ENCODE results near the gene HSDL1. TPM values are rescaled to one million over a fixed set of nuclear protein-coding genes. Genes with fewer than 3 reads are reported as not detected.

HSDL1 gene
- total and polyA plus RNA-seq, 4 experiments from 2014 or later, result 9.9 to 23.0 (median 15.7) TPM

DNA sequence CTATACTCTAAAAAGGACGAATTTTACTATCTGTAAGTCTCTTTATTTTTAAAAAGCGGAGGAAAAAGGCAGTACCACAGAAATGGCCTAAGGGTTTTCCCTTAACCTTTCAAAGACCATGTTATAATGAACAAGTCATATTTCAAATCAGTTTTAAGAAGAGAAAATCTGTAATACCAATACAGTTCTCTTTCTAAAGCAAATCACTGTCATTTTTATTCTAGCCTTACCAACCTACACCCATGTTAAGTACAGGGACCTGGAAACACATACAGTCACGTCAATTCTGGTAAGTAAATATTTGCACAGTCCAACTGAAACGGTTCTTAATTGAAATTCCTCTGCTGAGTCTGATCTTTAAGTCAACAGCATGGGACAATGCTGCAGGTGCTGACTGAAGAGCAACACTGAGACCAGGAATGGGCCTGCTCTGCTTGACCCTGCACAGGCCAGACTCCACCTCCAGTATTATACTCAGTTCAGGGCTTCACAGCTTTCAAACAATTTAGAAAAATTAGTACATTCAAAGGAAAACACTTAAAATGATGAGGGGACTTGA is 48.5 kb downstream of the HSDL1 start:
- H3K36me3 Mint-ChIP-seq, result peaks cover 47 to 73% of the 10 kb centered on the region in 2 donors

GRCh38 chr16:84095466-84095865 is 49.5 kb downstream of the HSDL1 start:
- intact Hi-C loops (cut with micrococcal nuclease), result no loop called here
- Mint-ChIP-seq H3K4me1 (peaks cover 0 to 14% (median 7%) of the 10 kb centered on the region in 4 donors), H3K4me3 (no peak overlapping the region), H3K36me3 (peaks cover 54 to 81% of the 10 kb centered on the region in 2 donors), H3K9me3 (no peaks in the 10 kb centered on the region), H3K27ac (peak overlapping the region in 1 of 7 donors; percentile 84), H3K27me3 (no peaks in the 10 kb centered on the region)
- no peaks in the 10 kb centered on the region for H3K27me3 ChIP-seq (ENCODE audit: insufficient read depth, low read length)
- H3K27ac ChIP-seq (ENCODE audit: low read depth, low read length), result no peak overlapping the region
- peaks cover 64% of the 10 kb centered on the region for H3K36me3 ChIP-seq (ENCODE audit: insufficient read depth, low read length)
- POLR2A ChIA-PET (ENCODE audit: partially characterized antibody), result no interaction called here
- CTCF ChIA-PET (ENCODE audit: partially characterized antibody), result interaction anchor here (2.1 kb wide), 1 partner anchor 11 kb away, joined by 6 read pairs; no protein-coding TSS in a partner anchor
- H3K4me1 ChIP-seq (ENCODE audit: insufficient read depth, low read length), result peaks cover 5% of the 10 kb centered on the region
- no peaks in the 10 kb centered on the region for H3K9me3 ChIP-seq (ENCODE audit: control insufficient read depth in 1 of 2, low read length in 2 of 2)
- no peak overlapping the region for H3K4me3 ChIP-seq (ENCODE audit: low read length in 2 of 2)
- no peak for DNase-seq

More for the DNA sequence above, 48.5 kb downstream of the HSDL1 start:
- no peak for DNase-seq
- intact Hi-C loops (cut with micrococcal nuclease), result no loop called here
- H3K4me1 ChIP-seq (ENCODE audit: insufficient read depth, low read length), result peaks cover 5% of the 10 kb centered on the region
- ChIA-PET CTCF (ENCODE audit: partially characterized antibody) (interaction anchor here (2.1 kb wide), 1 partner anchor 12 kb away, joined by 6 read pairs; no protein-coding TSS in a partner anchor), POLR2A (ENCODE audit: partially characterized antibody) (no interaction called here)
- peaks cover 65% of the 10 kb centered on the region for H3K36me3 ChIP-seq (ENCODE audit: insufficient read depth, low read length)
- H3K4me1 Mint-ChIP-seq, result peaks cover under 1 to 17% (median 8%) of the 10 kb centered on the region in 4 donors
- peak overlapping the region in 1 of 7 donors; percentile 22 for H3K27ac Mint-ChIP-seq
- H3K27ac ChIP-seq (ENCODE audit: low read depth, low read length), result no peak overlapping the region
- no peak overlapping the region for H3K4me3 ChIP-seq (ENCODE audit: low read length in 2 of 2)
- H3K4me3 Mint-ChIP-seq, result no peak overlapping the region
- H3K9me3 Mint-ChIP-seq, result no peaks in the 10 kb centered on the region
- no peaks in the 10 kb centered on the region for H3K27me3 Mint-ChIP-seq
- no peaks in the 10 kb centered on the region for H3K27me3 ChIP-seq (ENCODE audit: insufficient read depth, low read length)
- no peaks in the 10 kb centered on the region for H3K9me3 ChIP-seq (ENCODE audit: control insufficient read depth in 1 of 2, low read length in 2 of 2)

DNA sequence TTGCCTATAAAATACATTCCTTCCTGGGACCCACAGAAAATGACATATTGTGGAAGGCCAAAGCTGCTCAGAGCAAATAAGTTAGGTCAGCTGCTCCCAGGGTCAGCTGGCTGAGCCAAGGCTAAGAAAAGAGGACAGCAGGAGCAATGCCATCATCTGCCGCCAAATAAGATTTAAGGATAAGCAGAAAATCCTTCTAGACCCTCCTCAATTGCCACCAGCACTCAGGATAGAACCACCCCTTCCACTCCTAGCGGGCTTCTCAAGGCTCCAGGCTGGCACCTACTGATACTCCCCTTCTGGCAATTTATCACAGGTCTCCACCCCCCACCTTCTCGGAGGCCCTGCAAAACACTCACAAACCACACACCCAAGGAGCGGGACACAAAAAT is 51.1 kb downstream of the HSDL1 start:
- Histone ChIP-seq H3K27me3 (ENCODE audit: insufficient read depth, low read length) (no peaks in the 10 kb centered on the region), H3K4me1 (ENCODE audit: insufficient read depth, low read length) (peaks cover 6% of the 10 kb centered on the region), H3K36me3 (ENCODE audit: insufficient read depth, low read length) (peaks cover 77% of the 10 kb centered on the region), H3K4me3 (ENCODE audit: low read length in 2 of 2) (no peak overlapping the region), H3K27ac (ENCODE audit: low read depth, low read length) (no peak overlapping the region), H3K9me3 (ENCODE audit: control insufficient read depth in 1 of 2, low read length in 2 of 2) (no peaks in the 10 kb centered on the region)
- no peak for DNase-seq
- Mint-ChIP-seq H3K27ac (peak overlapping the region in 1 of 7 donors; percentile 35), H3K9me3 (no peaks in the 10 kb centered on the region), H3K4me3 (no peak overlapping the region), H3K4me1 (peaks cover 4 to 10% (median 9%) of the 10 kb centered on the region in 4 donors), H3K36me3 (peaks cover 64 to 86% of the 10 kb centered on the region in 2 donors), H3K27me3 (no peaks in the 10 kb centered on the region)
- ChIA-PET CTCF (ENCODE audit: partially characterized antibody) (no interaction called here), POLR2A (ENCODE audit: partially characterized antibody) (no interaction called here)
- intact Hi-C loops (cut with micrococcal nuclease), result no loop called here

DNA sequence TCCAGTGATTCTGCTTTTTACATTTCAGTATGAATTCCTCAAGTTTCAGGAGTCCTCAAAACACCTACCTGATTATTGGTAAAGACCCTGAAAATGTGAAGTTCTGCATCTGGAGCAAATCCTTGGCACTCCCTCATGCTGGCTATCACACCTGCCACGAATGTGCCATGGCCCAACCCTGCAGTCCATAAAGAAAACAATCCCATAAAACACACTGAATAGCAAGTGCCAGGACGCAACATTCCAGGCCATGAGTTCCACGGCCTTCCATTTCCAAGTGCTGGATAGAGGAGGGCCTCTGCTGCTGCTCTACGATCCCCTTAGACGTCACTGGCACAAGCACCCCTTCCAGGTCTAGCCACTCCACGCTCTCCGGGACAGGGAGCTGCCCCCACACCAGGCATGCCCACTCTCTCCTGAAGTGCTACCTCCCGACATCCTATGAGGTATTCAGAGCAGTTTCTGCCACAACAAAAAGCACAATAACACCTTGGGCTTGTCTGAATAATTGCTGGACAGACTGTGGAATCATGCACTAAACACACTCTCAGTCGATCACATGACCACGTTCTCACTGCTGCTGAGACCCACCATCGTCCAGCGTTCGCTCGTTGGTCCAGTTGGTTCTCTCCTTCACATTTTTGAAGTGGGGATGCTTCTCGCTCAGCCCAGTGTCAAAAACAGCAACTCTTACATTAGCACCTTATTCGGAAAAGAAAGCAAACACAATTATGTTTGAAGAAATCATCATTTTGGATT is 51.7 kb downstream of the HSDL1 start:
- intact Hi-C loops (cut with micrococcal nuclease), result no loop called here
- CTCF ChIA-PET (ENCODE audit: partially characterized antibody), result no interaction called here
- no peak overlapping the region for H3K4me3 Mint-ChIP-seq
- Histone ChIP-seq H3K4me1 (ENCODE audit: insufficient read depth, low read length) (peaks cover 10% of the 10 kb centered on the region), H3K9me3 (ENCODE audit: control insufficient read depth in 1 of 2, low read length in 2 of 2) (no peaks in the 10 kb centered on the region), H3K36me3 (ENCODE audit: insufficient read depth, low read length) (peaks cover 77% of the 10 kb centered on the region), H3K27me3 (ENCODE audit: insufficient read depth, low read length) (no peaks in the 10 kb centered on the region), H3K27ac (ENCODE audit: low read depth, low read length) (no peak overlapping the region), H3K4me3 (ENCODE audit: low read length in 2 of 2) (no peak overlapping the region)
- POLR2A ChIA-PET (ENCODE audit: partially characterized antibody), result interaction anchor here (0.8 kb wide), 1 partner anchor 25 kb away, joined by 3 read pairs; no protein-coding TSS in a partner anchor
- no peak for DNase-seq
- H3K36me3 Mint-ChIP-seq, result peaks cover 64 to 89% of the 10 kb centered on the region in 2 donors
- no peaks in the 10 kb centered on the region for H3K27me3 Mint-ChIP-seq
- peaks cover 7 to 14% (median 12%) of the 10 kb centered on the region in 4 donors for H3K4me1 Mint-ChIP-seq
- H3K9me3 Mint-ChIP-seq, result no peaks in the 10 kb centered on the region
- H3K27ac Mint-ChIP-seq, result no peak overlapping the region

DNA sequence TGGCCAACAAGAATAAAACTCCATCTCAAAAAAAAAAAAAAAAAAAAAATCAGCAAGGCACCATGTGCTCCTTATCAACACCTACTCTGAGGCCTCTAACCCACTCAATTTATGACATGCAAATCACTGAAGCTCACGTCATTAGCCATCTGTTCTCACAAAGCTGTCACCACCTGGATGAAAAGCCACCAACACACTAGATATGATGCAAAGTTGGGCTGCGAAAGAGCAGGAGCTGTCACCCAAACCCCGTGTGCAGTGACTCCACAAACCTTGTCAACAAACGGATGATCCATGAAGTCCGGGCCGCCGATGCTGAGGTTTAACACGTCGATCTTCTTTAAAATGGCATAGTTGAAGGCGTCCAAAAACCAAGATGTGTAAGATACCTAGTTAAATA is 53.5 kb downstream of the HSDL1 start:
- Mint-ChIP-seq H3K4me3 (no peak overlapping the region), H3K27me3 (no peaks in the 10 kb centered on the region), H3K27ac (peak overlapping the region in 1 of 7 donors; percentile 1), H3K36me3 (peaks cover 61 to 92% of the 10 kb centered on the region in 2 donors), H3K4me1 (peaks cover 14 to 25% (median 20%) of the 10 kb centered on the region in 4 donors), H3K9me3 (no peaks in the 10 kb centered on the region)
- intact Hi-C loops (cut with micrococcal nuclease), result no loop called here
- no peaks in the 10 kb centered on the region for H3K27me3 ChIP-seq (ENCODE audit: insufficient read depth, low read length)
- DNase-seq, result no peak
- ChIA-PET CTCF (ENCODE audit: partially characterized antibody) (interaction anchor here (1.1 to 1.6 kb wide), 3 partner anchors 8 to 95 kb away, joined by 3 to 7 read pairs (median 4); partner anchors contain the start of gene TAF1C), POLR2A (ENCODE audit: partially characterized antibody) (no interaction called here)
- peaks cover 19% of the 10 kb centered on the region for H3K4me1 ChIP-seq (ENCODE audit: insufficient read depth, low read length)
- H3K9me3 ChIP-seq (ENCODE audit: control insufficient read depth in 1 of 2, low read length in 2 of 2), result no peaks in the 10 kb centered on the region
- no peak overlapping the region for H3K27ac ChIP-seq (ENCODE audit: low read depth, low read length)
- H3K36me3 ChIP-seq (ENCODE audit: insufficient read depth, low read length), result peaks cover 77% of the 10 kb centered on the region
- H3K4me3 ChIP-seq (ENCODE audit: low read length in 2 of 2), result no peak overlapping the region

- Mint-ChIP-seq H3K27me3 (no peaks in the 10 kb centered on the region), H3K4me3 (no peak overlapping the region), H3K36me3 (peaks cover 62 to 89% of the 10 kb centered on the region in 2 donors), H3K27ac (peak overlapping the region in 2 of 7 donors; percentile 65 to 83), H3K9me3 (no peaks in the 10 kb centered on the region), H3K4me1 (peaks cover 20 to 34% (median 28%) of the 10 kb centered on the region in 4 donors)
- ChIA-PET CTCF (ENCODE audit: partially characterized antibody) (interaction anchor here (2.6 to 2.7 kb wide), 2 partner anchors 85 to 97 kb away, joined by 9 to 13 read pairs; partner anchors contain the start of gene TAF1C), POLR2A (ENCODE audit: partially characterized antibody) (interaction anchor here (1.2 kb wide), 1 partner anchor 27 kb away, joined by 3 read pairs; the partner anchor contains the start of gene MBTPS1)
- no peak for DNase-seq
- peaks cover 76% of the 10 kb centered on the region for H3K36me3 ChIP-seq (ENCODE audit: insufficient read depth, low read length)
- H3K27ac ChIP-seq (ENCODE audit: low read depth, low read length), result no peak overlapping the region
- no peak overlapping the region for H3K4me3 ChIP-seq (ENCODE audit: low read length in 2 of 2)
- H3K9me3 ChIP-seq (ENCODE audit: control insufficient read depth in 1 of 2, low read length in 2 of 2), result no peaks in the 10 kb centered on the region
- intact Hi-C loops (cut with micrococcal nuclease), result no loop called here
- H3K4me1 ChIP-seq (ENCODE audit: insufficient read depth, low read length), result peaks cover 29% of the 10 kb centered on the region
- H3K27me3 ChIP-seq (ENCODE audit: insufficient read depth, low read length), result no peaks in the 10 kb centered on the region
Observed at GRCh38 chr16:84090211-84090610, 54.8 kb downstream of the HSDL1 start.
